Effector memory CD8-positive, alpha-beta T cell (primary cell): ENCODE data around the gene LORICRIN.

ENCODE experiments used
- ATAC-seq: fragments of 150-1000 bp; cut with Tn5 transposase; replicated peaks from 2 replicates; pipeline ENCODE4 v1.10.0; 2021; ENCODE audit warnings: mild to moderate bottlenecking, moderate library complexity
- DNase-seq, 3 experiments: peaks; one replicate each; pipeline ENCODE4 v3.0.0; 2021
- H3K27ac Mint-ChIP-seq, 2 donors: one replicate each; pipeline ENCODE4 v1.8.0; 2022; ENCODE audit warnings: mild to moderate bottlenecking in 2 of 2, mixed read lengths in 2 of 2, moderate library complexity in 2 of 2
- H3K27me3 Mint-ChIP-seq, 2 donors: one replicate each; pipeline ENCODE4 v1.8.0; 2022; ENCODE audit warnings: mixed read lengths in 2 of 2
- H3K36me3 Mint-ChIP-seq: one replicate; pipeline ENCODE4 v1.8.0; 2022; ENCODE audit warnings: mild to moderate bottlenecking, moderate library complexity, mixed read lengths; ENCODE audit not compliant: insufficient read depth
- H3K4me1 Mint-ChIP-seq, 2 donors: one replicate each; pipeline ENCODE4 v1.8.0; 2022; ENCODE audit warnings: low read depth in 2 of 2, mixed read lengths in 2 of 2
- H3K4me3 Mint-ChIP-seq, 2 donors: one replicate each; pipeline ENCODE4 v1.8.0; 2022; ENCODE audit warnings: mild to moderate bottlenecking in 2 of 2, mixed read lengths in 2 of 2, moderate library complexity in 2 of 2
- H3K9me3 Mint-ChIP-seq, 2 donors: one replicate each; pipeline ENCODE4 v1.8.0; 2022; ENCODE audit warnings: mixed read lengths in 2 of 2

Gene LORICRIN

GRCh38 chr1:153253693-153254092, 5.8 kb upstream of the LORICRIN start:
- peaks cover 50 to 52% of the 10 kb centered on the region in 2 donors for H3K27me3 Mint-ChIP-seq
- peak overlapping the region in 1 of 2 donors; percentile 42 for H3K27ac Mint-ChIP-seq
- ATAC-seq = no peak
- H3K36me3 Mint-ChIP-seq = no peaks in the 10 kb centered on the region
- H3K9me3 Mint-ChIP-seq = no peaks in the 10 kb centered on the region
- no peak overlapping the region for H3K4me3 Mint-ChIP-seq
- DNase-seq = no peak
- H3K4me1 Mint-ChIP-seq = peaks cover 0 to 6% of the 10 kb centered on the region in 2 donors

GRCh38 chr1:153260585-153261280, 1.2 kb downstream of the LORICRIN start:
- Mint-ChIP-seq H3K9me3 (no peaks in the 10 kb centered on the region), H3K27me3 (peaks cover 67 to 75% of the 10 kb centered on the region in 2 donors), H3K36me3 (peaks cover 3% of the 10 kb centered on the region), H3K4me1 (peaks cover 20 to 23% of the 10 kb centered on the region in 2 donors), H3K4me3 (peak overlapping the region; percentile 75 to 78), H3K27ac (peak overlapping the region; percentile 45 to 49)
- DNase-seq = peak in 1 of 3 experiments; percentile 16
- ATAC-seq = peak; percentile 50

- peak; percentile 7 to 18 (median 13) for DNase-seq
- peaks cover 3% of the 10 kb centered on the region for H3K36me3 Mint-ChIP-seq
- H3K27me3 Mint-ChIP-seq = peaks cover 75 to 82% of the 10 kb centered on the region in 2 donors
- no peak overlapping the region for H3K27ac Mint-ChIP-seq
- H3K4me3 Mint-ChIP-seq = peak overlapping the region; percentile 75 to 78
- H3K9me3 Mint-ChIP-seq = no peaks in the 10 kb centered on the region
- peak; percentile 60 for ATAC-seq
- peaks cover 20 to 23% of the 10 kb centered on the region in 2 donors for H3K4me1 Mint-ChIP-seq
Measured at GRCh38 chr1:153261281-153262069, 2.0 kb downstream of the LORICRIN start.

GRCh38 chr1:153262070-153262366, 2.5 kb downstream of the LORICRIN start:
- DNase-seq (no peak), ATAC-seq (no peak)
- H3K36me3 Mint-ChIP-seq = peaks cover 3% of the 10 kb centered on the region
- H3K4me1 Mint-ChIP-seq = peaks cover 20 to 23% of the 10 kb centered on the region in 2 donors
- peaks cover 80 to 87% of the 10 kb centered on the region in 2 donors for H3K27me3 Mint-ChIP-seq
- H3K27ac Mint-ChIP-seq = no peak overlapping the region
- no peaks in the 10 kb centered on the region for H3K9me3 Mint-ChIP-seq
- H3K4me3 Mint-ChIP-seq = peak overlapping the region; percentile 75 to 78

- peaks cover 85 to 92% of the 10 kb centered on the region in 2 donors for H3K27me3 Mint-ChIP-seq
- H3K36me3 Mint-ChIP-seq = peaks cover 3% of the 10 kb centered on the region
- H3K4me3 Mint-ChIP-seq = peak overlapping the region; percentile 75 to 78
- H3K27ac Mint-ChIP-seq = no peak overlapping the region
- ATAC-seq (no peak), DNase-seq (no peak)
- no peaks in the 10 kb centered on the region for H3K9me3 Mint-ChIP-seq
- H3K4me1 Mint-ChIP-seq = peaks cover 20 to 23% of the 10 kb centered on the region in 2 donors
Measured at GRCh38 chr1:153262462-153263157, 3.1 kb downstream of the LORICRIN start.

GRCh38 chr1:153265457-153265856, 6.0 kb downstream of the LORICRIN start:
- no peak overlapping the region for H3K4me3 Mint-ChIP-seq
- H3K27me3 Mint-ChIP-seq = peaks cover 84 to 88% of the 10 kb centered on the region in 2 donors

GRCh38 chr1:153271711-153272110, 12.2 kb downstream of the LORICRIN start:
- ATAC-seq = no peak
- H3K9me3 Mint-ChIP-seq = no peaks in the 10 kb centered on the region
- H3K4me1 Mint-ChIP-seq = no peaks in the 10 kb centered on the region
- no peak overlapping the region for H3K4me3 Mint-ChIP-seq
- H3K27ac Mint-ChIP-seq = no peak overlapping the region
- H3K27me3 Mint-ChIP-seq = peaks cover 67 to 70% of the 10 kb centered on the region in 2 donors
- H3K36me3 Mint-ChIP-seq = no peaks in the 10 kb centered on the region
- DNase-seq = no peak

More at GRCh38 chr1:153265457-153265856, 6.0 kb downstream of the LORICRIN start:
- no peak for DNase-seq
- peaks cover 13 to 17% of the 10 kb centered on the region in 2 donors for H3K4me1 Mint-ChIP-seq
- H3K36me3 Mint-ChIP-seq = peaks cover 3% of the 10 kb centered on the region
- no peaks in the 10 kb centered on the region for H3K9me3 Mint-ChIP-seq
- H3K27ac Mint-ChIP-seq = no peak overlapping the region
- no peak for ATAC-seq

- Mint-ChIP-seq H3K9me3 (no peaks in the 10 kb centered on the region), H3K4me3 (no peak overlapping the region), H3K36me3 (no peaks in the 10 kb centered on the region), H3K4me1 (no peaks in the 10 kb centered on the region), H3K27ac (no peak overlapping the region), H3K27me3 (peaks cover 66 to 70% of the 10 kb centered on the region in 2 donors)
- no peak for DNase-seq
- no peak for ATAC-seq
Measured at GRCh38 chr1:153272186-153272585, 12.7 kb downstream of the LORICRIN start.

- no peaks in the 10 kb centered on the region for H3K4me1 Mint-ChIP-seq
- no peak overlapping the region for H3K27ac Mint-ChIP-seq
- H3K27me3 Mint-ChIP-seq = peaks cover 57 to 61% of the 10 kb centered on the region in 2 donors
- H3K4me3 Mint-ChIP-seq = no peak overlapping the region
- H3K36me3 Mint-ChIP-seq = no peaks in the 10 kb centered on the region
- ATAC-seq (peak; percentile 58), DNase-seq (peak in 2 of 3 experiments; percentile 21 to 26)
- no peaks in the 10 kb centered on the region for H3K9me3 Mint-ChIP-seq
Measured at GRCh38 chr1:153277852-153278251, 18.4 kb downstream of the LORICRIN start.

- Mint-ChIP-seq H3K9me3 (no peaks in the 10 kb centered on the region), H3K4me1 (peaks cover under 1 to 12% of the 10 kb centered on the region in 2 donors), H3K27me3 (peaks cover 28 to 37% of the 10 kb centered on the region in 2 donors), H3K36me3 (no peaks in the 10 kb centered on the region), H3K27ac (no peak overlapping the region), H3K4me3 (no peak overlapping the region)
- no peak for DNase-seq
- no peak for ATAC-seq
Measured at GRCh38 chr1:153288634-153289275, 29.3 kb downstream of the LORICRIN start.

GRCh38 chr1:153291514-153291913, 32.0 kb downstream of the LORICRIN start:
- Mint-ChIP-seq H3K27ac (no peak overlapping the region), H3K36me3 (no peaks in the 10 kb centered on the region), H3K9me3 (no peaks in the 10 kb centered on the region), H3K4me1 (peaks cover 8 to 19% of the 10 kb centered on the region in 2 donors), H3K4me3 (no peak overlapping the region), H3K27me3 (peaks cover 26 to 42% of the 10 kb centered on the region in 2 donors)
- DNase-seq = no peak
- ATAC-seq = no peak

GRCh38 chr1:153292185-153292584, 32.7 kb downstream of the LORICRIN start:
- no peak overlapping the region for H3K4me3 Mint-ChIP-seq
- no peaks in the 10 kb centered on the region for H3K9me3 Mint-ChIP-seq
- H3K36me3 Mint-ChIP-seq = no peaks in the 10 kb centered on the region
- no peak overlapping the region for H3K27ac Mint-ChIP-seq
- DNase-seq = no peak
- peaks cover 8 to 19% of the 10 kb centered on the region in 2 donors for H3K4me1 Mint-ChIP-seq
- H3K27me3 Mint-ChIP-seq = peaks cover 28 to 42% of the 10 kb centered on the region in 2 donors
- ATAC-seq = no peak
